Endometrium (tissue), 2 donors: ENCODE data around the gene SMAP1.
"Not testable (repeated sequence)": the region's sequence is repeated elsewhere in the genome, so short reads cannot be mapped to it uniquely, and the experiment has no call there.

Experiments
- FAIRE-seq: peaks from 2 replicates; lab custom pipeline; 2012; peaks lifted over from hg19 to GRCh38; lab: Jason Lieb, UNC
- donor health status: control.
- donor health status: control.

Gene SMAP1

DNA sequence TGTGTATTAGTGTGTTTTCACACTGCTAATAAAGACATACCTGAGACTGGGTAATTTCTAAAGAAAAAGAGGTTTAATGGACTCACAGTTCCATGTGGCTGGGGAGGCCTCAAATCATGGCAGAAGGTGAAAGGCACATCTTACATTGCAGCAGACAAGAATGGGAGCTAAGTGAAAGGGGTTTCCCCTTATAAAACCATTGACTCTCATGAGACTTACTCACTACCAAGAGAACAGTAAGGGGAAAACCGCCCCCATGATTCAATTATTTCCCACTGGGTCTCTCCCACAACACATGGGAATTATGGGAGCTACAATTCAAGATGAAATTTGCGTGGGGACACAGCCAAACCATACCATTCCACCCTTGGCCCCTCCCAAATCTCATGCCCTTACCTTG, 73.1 kb downstream of the SMAP1 start:
- FAIRE-seq, result not testable (repeated sequence)

DNA sequence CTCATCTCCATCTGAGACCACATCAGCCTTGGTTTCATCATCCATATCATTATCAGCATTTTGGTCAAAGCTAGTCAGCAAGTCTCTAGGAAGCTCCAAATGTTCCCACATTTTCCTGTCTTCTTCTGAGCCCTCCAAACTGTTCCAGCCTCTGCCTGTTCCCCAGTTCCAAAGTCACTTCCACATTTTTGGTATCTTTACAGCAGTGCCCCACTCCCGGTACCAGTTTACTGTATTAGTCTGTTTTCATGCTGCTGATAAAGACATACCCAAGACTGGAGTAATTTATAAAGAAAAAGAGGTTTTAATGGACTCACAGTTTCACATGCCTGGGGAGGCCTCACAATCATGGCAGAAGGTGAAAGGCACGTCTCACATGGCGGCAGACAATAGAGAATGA, 74.8 kb downstream of the SMAP1 start:
- not testable (repeated sequence) for FAIRE-seq

DNA sequence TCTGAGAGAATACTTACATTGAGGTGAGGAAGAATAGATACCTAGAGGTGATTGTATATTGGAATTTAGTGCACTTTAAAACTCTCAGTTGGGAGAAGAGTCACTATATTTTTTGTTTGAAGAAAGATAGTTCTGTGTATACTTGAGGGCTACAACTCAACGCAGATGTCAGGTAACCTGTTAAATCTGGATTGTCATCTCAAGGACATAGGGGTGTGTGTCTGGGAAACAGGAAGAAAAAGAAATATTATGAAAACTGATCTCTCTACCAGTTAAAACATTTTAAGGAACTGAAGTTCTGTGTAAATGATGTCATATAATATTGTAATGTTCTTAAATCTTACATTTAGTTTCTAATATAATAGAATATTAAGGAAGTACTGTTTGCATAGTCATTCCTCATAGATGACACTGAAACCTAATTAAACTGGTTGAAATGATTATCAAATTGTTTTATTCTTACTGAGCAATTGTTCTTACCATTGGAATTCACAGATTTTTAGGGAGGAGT, 86.2 kb downstream of the SMAP1 start:
- no peak for FAIRE-seq

DNA sequence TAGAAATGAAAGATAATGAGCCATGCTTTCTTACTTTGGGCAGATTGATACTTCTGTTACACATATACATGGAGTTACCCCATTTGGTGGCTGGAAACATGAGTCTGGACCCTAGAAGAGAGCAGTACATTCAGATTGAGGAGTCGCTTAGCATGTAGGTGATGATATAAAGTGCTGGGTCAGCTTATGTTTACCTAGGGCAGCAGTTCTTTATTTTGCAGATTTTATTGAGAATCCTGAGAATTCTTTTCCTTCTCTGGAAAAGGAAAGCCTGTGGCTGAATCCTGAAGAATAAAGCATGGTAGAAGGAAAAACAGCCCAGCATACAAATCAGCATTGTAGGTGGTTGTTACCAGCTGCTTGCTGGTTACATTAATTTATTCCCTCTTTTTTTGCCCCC, 91.2 kb downstream of the SMAP1 start:
- no peak for FAIRE-seq

DNA sequence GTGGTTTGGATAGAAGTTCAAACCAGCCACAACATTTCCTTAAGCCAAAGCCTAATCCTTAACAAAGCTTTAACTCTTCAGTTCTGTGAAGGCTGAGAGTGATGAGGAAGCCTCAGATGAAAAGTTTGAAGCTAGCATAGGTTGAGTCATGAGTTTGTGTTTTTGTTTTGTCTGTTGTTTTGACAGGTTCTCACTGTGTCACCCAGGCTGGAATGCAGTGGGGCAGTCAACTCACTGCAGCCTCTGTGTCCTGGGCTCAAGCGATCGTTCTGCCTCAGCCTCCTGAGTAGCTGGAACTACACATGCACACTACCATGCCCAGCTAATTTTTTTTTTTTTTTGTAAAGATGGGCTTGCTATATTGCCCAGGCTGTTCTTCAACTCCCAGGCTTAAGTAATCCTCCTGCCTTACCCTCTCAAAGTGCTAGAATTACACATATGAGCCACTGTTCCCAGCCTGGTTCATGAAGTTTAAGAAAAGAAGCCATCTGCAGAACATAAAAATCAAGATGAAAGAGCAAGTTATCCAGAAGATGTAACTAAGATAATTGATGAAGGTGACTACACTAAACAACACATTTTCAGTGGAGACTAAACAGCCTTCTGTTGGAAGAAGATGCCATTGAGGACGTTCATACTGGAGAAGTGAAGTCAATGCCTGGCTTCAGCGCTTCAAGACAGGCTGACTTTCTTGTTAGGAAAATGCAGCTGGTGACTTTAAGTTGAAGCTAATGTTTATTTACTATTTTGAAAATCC, 96.2 kb downstream of the SMAP1 start:
- FAIRE-seq, result no peak

DNA sequence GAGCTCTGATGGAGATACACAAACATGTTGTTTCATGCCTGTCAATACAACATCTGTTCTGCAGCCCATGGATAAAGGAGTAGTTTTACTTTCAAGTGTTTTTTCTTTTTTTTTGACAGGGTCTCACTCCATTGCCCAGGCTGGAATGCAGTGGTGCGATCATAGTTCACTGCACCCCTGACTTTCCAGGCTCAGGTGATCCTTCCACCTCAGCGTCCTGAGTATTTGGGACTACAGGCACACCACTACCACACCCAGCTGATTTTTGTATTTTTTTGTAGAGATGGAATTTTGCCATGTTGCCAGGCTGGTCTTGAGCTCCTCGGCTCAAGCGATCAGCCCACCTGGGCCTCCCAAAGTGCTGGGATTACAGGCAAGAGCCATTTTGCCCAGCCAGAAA, 97.0 kb downstream of the SMAP1 start:
- FAIRE-seq, result no peak

DNA sequence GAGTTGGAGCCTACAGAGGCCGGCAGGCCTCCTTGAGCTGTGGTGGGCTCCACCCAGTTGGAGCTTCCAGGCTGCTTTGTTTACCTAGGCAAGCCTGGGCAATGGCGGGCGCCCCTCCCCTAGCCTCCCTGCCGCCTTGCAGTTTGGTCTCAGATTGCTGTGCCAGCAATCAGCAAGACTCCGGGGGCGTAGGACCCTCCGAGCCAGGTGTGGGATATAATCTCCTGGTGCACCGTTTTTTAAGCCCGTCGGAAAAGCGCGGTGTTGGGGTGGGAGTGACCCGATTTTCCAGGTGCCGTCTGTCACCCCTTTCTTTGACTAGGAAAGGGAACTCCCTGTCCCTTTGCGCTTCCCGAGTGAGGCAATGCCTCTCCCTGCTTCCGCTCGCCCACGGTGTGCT, 103.7 kb downstream of the SMAP1 start:
- not testable (repeated sequence) for FAIRE-seq

DNA sequence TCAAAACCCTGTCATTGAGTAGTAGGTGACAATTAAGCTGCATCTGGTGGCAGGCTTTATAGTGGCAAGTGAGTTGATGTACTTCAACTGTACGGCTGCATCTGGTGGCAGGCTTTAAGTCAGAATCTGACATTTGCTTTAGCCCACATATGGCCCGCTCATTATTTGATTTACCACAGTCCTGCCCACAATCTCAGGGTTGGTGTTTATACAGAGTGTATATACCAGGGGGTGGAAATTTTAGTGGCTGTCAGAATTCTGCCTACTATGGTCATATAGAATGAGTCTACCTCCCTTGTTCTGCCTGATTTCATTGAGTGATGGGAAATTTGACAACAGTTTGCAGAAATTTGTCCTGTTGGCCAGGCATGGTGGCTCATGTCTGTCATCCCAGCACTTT, 112.3 kb downstream of the SMAP1 start:
- FAIRE-seq, result no peak

DNA sequence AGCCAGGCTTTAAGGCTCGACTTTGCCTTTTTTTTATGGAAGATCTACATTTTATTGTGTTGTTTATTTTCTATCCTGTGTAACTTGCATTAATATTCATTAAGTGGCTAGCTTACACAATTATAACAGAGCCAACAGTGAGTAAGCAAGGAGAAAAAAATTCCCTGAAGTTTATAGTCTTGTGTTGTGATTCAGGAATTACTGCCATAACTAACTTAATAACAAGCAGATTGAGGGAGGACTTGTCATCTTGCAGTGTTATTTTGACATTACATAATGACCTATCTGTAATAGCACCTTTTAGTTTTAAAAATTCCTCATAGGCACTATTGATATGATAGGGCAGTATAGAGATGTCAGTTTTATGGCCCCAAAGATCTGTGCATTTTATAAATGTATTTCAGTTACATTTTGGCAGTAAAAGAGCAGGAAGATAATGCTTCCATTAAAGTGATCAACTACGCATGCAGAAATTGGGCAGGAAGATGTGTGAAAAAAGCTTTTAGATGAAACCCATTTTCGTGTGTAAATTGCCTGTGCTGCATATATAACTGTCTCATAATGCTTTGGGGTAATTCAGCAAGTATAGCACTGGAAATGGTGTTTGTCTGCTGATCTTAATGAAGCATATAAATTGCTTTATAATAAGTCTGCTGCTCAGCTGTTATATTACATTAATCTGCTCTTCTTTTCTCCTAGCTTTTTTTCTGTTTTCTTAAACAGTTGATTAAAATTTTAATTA, 123.0 kb downstream of the SMAP1 start:
- FAIRE-seq, result peak; percentile 29

DNA sequence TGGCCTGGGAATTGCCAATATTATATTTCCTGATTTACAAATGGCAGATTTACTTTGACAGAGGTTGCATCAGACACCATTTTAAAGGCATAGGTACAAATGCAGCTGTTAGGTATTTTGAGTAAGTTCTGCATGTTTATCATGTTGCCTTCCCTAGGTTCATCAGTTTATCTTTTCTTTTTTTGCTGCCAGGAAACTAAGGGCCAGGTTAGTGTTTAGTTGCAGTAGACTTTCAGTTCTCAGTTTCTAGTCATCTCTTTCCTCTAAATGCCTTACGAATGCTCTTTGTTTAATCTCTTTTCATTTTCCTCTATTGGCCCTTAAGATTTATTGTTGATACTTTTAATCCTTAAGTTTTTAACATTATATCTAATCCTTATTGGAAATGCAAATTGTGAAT, 129.9 kb downstream of the SMAP1 start:
- FAIRE-seq, result no peak

DNA sequence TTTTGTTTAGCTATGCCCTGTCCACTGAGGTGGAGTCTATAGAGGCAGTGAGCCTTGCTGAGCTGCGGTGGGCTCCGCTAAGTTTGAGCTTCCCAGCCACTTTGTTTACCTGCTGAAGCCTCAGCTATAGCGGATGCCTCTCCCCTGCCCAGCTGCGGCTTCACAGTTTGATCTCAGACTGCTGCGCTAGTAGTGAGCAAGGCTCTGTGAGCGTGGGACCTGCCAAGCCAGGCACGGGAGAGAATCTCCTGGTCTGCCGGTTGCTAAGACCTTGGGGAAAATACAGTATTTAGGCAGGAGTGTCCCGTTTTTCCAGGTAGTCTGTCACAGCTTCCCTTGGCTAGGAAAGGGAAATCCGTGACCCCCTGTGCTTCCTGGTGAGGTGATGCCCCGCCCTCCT, 138.4 kb downstream of the SMAP1 start:
- FAIRE-seq, result no peak

DNA sequence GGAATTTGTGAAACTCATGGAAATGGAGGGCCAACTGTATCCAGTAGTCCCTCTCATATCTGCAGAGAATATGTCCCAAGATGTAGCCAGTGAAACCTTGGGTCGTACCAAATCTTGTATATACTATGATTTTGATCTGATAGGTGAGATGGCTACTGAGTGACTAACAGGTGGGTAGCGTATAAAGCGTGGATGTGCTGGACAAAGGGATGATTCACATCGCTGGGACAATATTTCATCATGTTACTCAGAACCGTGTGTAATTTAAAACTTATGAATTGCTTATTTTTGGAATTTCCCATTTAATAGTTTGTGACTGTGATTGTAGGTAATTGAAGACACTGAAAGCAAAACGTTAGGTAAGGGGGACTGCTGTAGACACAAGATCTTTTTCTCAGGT, 144.1 kb downstream of the SMAP1 start:
- FAIRE-seq, result no peak

DNA sequence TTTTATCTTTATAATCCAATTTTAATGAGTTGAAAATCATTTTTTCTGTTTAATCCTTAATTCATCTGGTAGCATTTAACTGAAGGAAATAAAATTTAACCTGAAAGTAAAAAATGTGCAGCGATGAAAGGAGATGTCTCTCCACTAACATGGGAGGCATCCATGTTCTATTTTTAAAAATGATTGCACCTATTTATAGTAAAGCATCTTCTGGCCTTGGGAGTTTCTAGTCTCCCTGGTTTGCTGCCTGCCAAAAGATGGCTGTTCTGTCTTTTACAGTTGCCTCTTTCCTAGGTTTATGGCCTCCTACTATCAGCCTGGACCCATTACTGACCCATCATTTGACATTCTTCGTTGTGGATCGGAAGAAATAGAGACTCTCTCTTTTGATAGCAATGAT, 146.2 kb downstream of the SMAP1 start:
- FAIRE-seq, result no peak

DNA sequence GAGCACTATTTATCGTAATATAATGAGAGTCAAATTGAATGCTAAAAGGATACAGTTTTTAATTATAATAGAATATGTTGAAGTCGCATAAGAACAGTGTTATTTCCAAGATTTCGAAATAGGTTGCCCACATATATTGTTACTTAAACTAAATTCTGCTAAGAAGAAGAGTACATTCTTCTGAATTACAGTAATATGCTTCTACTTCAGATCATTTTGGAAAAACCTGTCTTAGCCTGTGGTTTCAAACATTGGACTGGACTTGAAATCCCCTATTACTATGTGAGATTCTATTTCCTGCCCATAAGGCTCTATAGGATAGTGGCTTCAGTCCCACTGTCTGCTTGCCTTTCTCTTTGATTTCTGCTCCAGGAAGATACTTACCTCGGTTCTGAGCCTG, 152.0 kb downstream of the SMAP1 start:
- FAIRE-seq, result no peak

DNA sequence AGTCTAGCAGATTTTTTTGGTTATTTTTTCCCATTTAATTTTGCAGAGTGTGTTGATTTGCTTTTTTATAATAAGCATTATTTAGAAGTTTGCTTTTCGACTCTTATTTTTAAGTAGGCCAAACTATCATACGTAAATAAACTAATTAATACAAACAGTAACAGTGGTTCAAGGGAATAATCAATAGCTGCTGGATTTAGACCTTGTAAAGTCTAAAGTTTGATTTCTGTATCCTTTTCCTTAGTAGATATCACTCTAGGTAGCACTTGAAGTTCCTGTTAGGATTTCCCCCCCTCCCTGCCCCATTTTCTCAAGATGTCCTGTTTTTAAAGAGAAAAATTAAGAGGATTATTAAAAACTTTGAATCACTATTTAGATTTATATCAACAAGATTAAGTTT, 153.1 kb downstream of the SMAP1 start:
- FAIRE-seq, result no peak

DNA sequence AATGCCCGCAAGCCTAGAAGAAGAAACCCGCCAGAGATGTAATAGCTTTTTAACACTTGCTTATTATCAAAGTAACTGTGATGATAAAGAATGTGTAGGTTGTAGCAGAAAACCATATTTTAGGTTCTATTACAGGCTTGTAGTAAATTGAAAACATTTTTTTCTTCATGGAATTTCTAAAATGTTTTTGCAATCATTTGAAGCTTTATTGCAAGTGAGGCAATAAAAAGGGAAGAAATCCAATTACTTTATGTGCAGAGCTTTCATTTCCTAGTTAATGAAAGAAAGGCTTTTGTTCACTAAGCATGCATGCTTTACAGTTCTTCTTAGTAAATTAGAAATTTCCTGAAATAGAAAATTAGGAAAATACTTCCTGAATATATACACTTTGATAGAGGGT, 154.1 kb downstream of the SMAP1 start:
- FAIRE-seq, result no peak

DNA sequence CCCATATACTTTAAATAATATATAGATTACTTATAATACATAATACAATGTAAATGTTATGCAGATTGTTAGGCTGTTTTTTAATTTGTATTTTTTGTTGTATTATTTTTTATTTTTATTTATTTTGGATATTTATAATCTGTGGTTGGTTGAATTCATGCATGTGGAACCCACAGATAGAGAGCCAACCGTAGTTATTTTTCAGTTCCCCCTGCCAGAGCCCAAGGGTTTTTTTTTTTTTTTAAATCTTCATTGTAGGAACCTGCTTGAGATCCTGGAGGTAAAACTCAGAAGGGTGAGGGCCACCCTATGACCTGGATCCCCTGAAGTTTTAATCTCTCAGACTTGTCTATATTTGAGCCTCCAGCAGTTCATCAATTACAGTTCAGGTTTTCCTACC, 156.0 kb downstream of the SMAP1 start:
- peak; percentile 12 for FAIRE-seq

DNA sequence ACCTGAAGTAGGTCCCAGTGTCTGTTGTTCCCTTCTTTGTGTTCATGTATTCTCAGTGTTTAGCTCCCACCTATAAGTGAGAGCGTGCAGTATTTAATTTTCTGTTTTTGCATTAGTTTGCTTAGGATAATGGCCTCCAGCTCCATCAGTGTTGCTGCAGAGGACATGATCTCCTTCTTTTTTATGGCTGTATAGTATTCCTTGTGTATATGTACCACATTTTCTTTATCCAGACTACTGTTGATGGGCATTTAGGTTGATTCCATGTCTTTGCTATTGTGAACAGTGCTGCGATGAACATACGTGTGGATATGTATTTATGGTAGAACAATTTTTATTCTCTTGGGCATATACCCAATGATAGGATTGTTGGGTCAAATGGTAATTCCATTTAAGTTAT, 163.7 kb downstream of the SMAP1 start:
- FAIRE-seq, result no peak

DNA sequence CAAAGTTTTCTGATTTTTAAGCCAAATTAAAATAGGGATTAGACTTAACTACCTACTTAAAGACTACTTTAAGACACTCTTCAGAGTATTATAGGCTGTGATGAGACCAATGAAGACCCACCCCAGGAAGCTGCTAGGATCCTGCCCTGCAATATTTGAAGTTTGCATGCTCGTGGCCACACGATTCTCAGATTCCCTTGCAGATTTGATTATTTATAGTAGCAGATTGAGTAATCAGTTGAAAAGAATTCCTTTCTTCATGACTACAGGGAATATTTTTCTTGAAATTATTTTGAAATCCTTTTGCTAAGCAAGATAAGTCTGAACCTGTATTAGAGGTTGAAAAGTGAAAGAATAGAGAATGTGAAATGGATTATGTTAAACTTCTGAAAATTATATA, 166.8 kb downstream of the SMAP1 start:
- no peak for FAIRE-seq

DNA sequence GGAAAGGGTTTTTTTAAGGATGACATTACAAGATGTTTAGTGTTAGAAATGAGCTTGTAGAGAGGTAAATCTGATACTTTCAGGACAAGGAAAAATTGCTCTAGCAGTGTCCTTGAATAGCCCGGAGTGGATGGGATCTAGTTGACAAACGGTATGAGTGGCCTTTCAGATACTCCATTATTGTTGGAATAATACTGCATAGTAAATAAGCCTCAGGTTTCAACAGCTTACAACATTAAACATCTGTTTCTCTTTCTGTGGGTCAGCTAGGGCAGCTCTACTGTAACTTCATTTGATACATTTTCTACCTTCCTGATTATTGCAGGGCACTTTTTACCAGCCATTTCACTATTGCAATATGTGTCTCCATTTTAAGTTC, 171.2 kb downstream of the SMAP1 start:
- FAIRE-seq, result no peak

DNA sequence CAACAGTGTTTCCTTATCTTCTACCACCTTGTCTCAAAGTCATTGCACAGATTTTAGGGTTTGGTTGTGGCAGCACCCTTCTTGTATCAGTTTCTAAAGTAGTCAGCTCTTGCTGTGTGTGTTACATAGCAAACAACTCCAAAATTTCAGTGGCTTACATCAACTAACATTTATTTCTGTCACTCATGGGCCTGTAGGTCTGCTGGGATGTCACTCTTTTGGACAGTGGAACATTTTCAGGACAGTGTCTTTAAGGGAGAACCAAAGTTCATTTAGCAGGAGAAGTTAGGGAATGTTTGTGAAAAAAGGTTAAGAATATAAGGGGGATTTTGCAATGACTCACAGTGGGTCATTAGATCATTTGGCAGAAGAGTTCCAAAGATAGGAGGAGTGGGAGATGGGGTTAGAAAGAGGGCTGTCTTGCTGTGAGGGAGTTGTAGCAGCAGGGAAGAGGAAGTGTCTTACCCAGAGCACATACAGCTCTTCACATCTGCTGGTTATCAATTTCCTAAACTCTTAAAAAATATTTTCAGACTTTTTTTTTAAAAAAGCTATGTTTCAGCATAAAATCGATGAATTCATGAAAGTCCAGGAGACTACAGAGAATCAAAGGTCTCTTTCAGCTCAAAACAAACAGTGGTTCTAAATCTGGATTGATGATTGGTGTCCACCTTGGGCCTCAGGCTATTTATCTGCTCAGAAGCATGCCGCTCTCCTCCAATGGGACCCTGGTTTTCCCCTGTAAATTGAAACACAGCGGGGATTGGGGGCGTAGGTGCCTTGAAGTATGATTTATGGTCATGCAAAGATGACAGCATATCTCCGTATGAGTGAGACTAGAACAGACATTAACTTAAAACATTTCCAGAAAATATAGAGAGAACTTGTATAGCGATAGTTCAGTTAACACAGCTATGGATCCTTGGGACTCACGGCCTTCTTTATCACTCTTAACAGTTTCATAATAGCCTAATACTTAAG, 171.9 kb downstream of the SMAP1 start:
- FAIRE-seq, result no peak

DNA sequence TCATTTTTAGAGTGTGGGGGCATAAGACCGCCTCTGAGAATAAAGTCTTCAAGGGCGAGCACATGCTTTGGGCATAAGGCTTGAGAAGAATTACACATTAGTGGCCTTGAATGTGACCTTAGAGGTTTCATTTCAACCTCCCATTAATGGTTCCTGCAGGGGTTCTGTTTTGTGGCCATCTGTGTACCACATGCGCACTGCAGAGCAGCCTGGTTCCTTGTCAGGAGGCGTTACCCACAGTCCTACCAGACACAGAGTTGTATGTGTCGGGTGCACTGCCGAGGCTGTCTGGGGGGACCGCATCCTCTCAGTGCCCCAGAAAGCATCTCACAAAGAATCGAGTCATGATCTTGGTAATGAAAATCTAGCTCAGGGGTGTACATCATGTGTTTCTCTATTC, 173.4 kb downstream of the SMAP1 start:
- FAIRE-seq, result no peak

DNA sequence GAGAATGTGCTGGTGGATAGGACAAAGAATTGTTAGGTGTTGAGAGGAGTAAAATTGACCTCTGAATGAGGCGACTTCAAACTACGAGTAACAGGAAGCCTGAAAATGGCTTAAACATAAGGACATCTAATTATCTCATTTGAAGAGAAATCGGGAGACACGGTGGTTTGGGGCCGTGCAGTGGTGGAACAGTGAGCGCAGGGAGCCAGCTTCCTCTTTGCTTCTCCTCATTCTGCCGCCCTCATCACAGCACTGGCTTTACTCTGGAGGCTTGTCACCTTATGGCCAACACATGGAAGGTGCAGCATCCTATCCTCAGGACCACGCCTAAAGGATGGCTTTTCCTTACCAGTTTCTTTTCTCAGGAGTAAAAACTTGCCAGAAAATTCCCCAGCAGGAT, 174.9 kb downstream of the SMAP1 start:
- FAIRE-seq, result no peak
